Forelimb muscle (tissue), 1 donor: ENCODE data around the gene GRIK3. TPM values are rescaled to one million over a fixed set of nuclear protein-coding genes. Genes with fewer than 3 reads are reported as not detected.

Source experiments
- DNase-seq: peaks from one replicate; pipeline ENCODE4 v3.0.0-alpha.2; 2013; ENCODE audit warnings: low read depth
- polyA plus RNA-seq: library from polyadenylated mRNA; unstranded; fragments of 120-200 nt; gene quantifications from one replicate; pipeline ENCODE4 v1.2.1, GENCODE V29; 2013; ENCODE audit not compliant: insufficient read length

The GRIK3 gene
- polyA plus RNA-seq, 1 donor = 0.54 TPM

- no peak for DNase-seq
These were observed 178.4 kb downstream of the GRIK3 start for GRCh38 chr1:36855699-36856494.

GRCh38 chr1:36853638-36854037 lies 180.7 kb downstream of the GRIK3 start:
- no peak for DNase-seq

- no peak for DNase-seq
These were observed 181.7 kb downstream of the GRIK3 start for GRCh38 chr1:36852586-36852985.

- no peak for DNase-seq
These were observed 182.7 kb downstream of the GRIK3 start for GRCh38 chr1:36851595-36851994.

GRCh38 chr1:36851087-36851486 lies 183.2 kb downstream of the GRIK3 start:
- DNase-seq = no peak

- DNase-seq = no peak
These were observed 184.4 kb downstream of the GRIK3 start for GRCh38 chr1:36849956-36850355.

- no peak for DNase-seq
These were observed 186.6 kb downstream of the GRIK3 start for GRCh38 chr1:36847761-36848160.

GRCh38 chr1:36847186-36847585 lies 187.1 kb downstream of the GRIK3 start:
- DNase-seq = no peak

GRCh38 chr1:36846357-36846756 lies 188.0 kb downstream of the GRIK3 start:
- no peak for DNase-seq

- DNase-seq = no peak
These were observed 188.5 kb downstream of the GRIK3 start for GRCh38 chr1:36845802-36846201.

GRCh38 chr1:36844917-36845316 lies 189.4 kb downstream of the GRIK3 start:
- DNase-seq = no peak

GRCh38 chr1:36843906-36844610 lies 190.3 kb downstream of the GRIK3 start:
- no peak for DNase-seq

GRCh38 chr1:36843027-36843426 lies 191.3 kb downstream of the GRIK3 start:
- no peak for DNase-seq

- no peak for DNase-seq
These were observed 191.9 kb downstream of the GRIK3 start for GRCh38 chr1:36842448-36842847.

- no peak for DNase-seq
These were observed 194.8 kb downstream of the GRIK3 start for GRCh38 chr1:36839485-36839884.

GRCh38 chr1:36838888-36839287 lies 195.4 kb downstream of the GRIK3 start:
- DNase-seq = no peak

- DNase-seq = no peak
These were observed 197.4 kb downstream of the GRIK3 start for GRCh38 chr1:36836916-36837315.

- no peak for DNase-seq
These were observed 198.0 kb downstream of the GRIK3 start for GRCh38 chr1:36836196-36836883.

- DNase-seq = no peak
These were observed 198.6 kb downstream of the GRIK3 start for GRCh38 chr1:36835696-36836095.

GRCh38 chr1:36835017-36835695 lies 199.2 kb downstream of the GRIK3 start:
- no peak for DNase-seq

- DNase-seq = no peak
These were observed 199.7 kb downstream of the GRIK3 start for GRCh38 chr1:36834586-36834985.

- no peak for DNase-seq
These were observed 203.0 kb downstream of the GRIK3 start for GRCh38 chr1:36831186-36831810.
